ENCODE data around the gene SLC5A6.

GRCh38 chr2:27158468-27158867 lies 53.6 kb downstream of the SLC5A6 start:
- TF ChIP-seq CTCF (conservative IDR thresholded peaks at IDR 0.05) (no peak), EZH2 (IDR thresholded peaks at IDR 0.05; ENCODE audit: low read depth) (no peak)
